H1 (cell line): ENCODE data around the gene UBE2E2. TPM values are rescaled to one million over a fixed set of nuclear protein-coding genes. Genes with fewer than 3 reads are reported as not detected.
A peak's percentile ranks its signal among the peaks of the same experiment; 100 is the strongest.

Experiments
- CTCF ChIA-PET: fragments of 300-600 bp; sonication (Branson Sonifier 250); formaldehyde crosslinking; loops from one replicate; lab custom pipeline; 2021; ENCODE audit not compliant: partially characterized antibody; lab: Charles Lee
- POLR2A ChIA-PET: fragments of 300-600 bp; sonication (Branson Sonifier 250); formaldehyde crosslinking; loops from one replicate; lab custom pipeline; 2021; ENCODE audit warnings: inconsistent platforms; ENCODE audit not compliant: partially characterized antibody; lab: Charles Lee
- DNase-seq, 2 experiments: peaks; one replicate each; pipeline versions ENCODE4 v3.0.0 to v3.0.0-alpha.2; 2010 to 2022; ENCODE audit warnings: low spot score in 2 of 2, low read depth in 1 of 2, mixed read lengths in 1 of 2
- FAIRE-seq: peaks from 2 replicates; lab custom pipeline; 2011; peaks lifted over from hg19 to GRCh38; lab: Jason Lieb, UNC
- H2AFZ ChIP-seq: 2 replicates; pipeline ENCODE4 v1.8.1; 2012; ENCODE audit warnings: low read length, inconsistent platforms
- H2AK5ac ChIP-seq: 2 replicates; pipeline ENCODE4 v1.6.1; 2013; ENCODE audit warnings: low read depth, low read length
- H2BK120ac ChIP-seq: replicated peaks from 2 replicates; pipeline ENCODE3; 2013; ENCODE audit warnings: low read depth, low read length, inconsistent platforms
- H2BK12ac ChIP-seq: 2 replicates; pipeline ENCODE4 v1.6.1; 2013; ENCODE audit warnings: low read depth, low read length
- H2BK15ac ChIP-seq: 2 replicates; pipeline ENCODE4 v1.6.1; 2013; ENCODE audit warnings: low read length
- H2BK20ac ChIP-seq: 2 replicates; pipeline ENCODE4 v1.6.1; 2013; ENCODE audit warnings: low read length
- H2BK5ac ChIP-seq: 2 replicates; pipeline ENCODE4 v1.6.1; 2013; ENCODE audit warnings: low read depth, low read length
- H3K14ac ChIP-seq: 2 replicates; pipeline ENCODE4 v1.6.1; 2013; ENCODE audit warnings: inconsistent platforms; ENCODE audit not compliant: insufficient read length
- H3K18ac ChIP-seq: 2 replicates; pipeline ENCODE4 v1.6.1; 2013; ENCODE audit warnings: low read length; ENCODE audit errors: extremely low read depth
- H3K23ac ChIP-seq: 2 replicates; pipeline ENCODE4 v1.6.1; 2013; ENCODE audit warnings: inconsistent platforms; ENCODE audit not compliant: insufficient read length
- H3K23me2 ChIP-seq: 2 replicates; pipeline ENCODE4 v1.6.1; 2013; ENCODE audit warnings: low read depth, low read length
- H3K27ac ChIP-seq: 2 replicates; pipeline ENCODE4 v1.6.1; 2011; ENCODE audit warnings: low read depth, low read length, inconsistent platforms
- H3K27me3 ChIP-seq, 4 experiments: replicated peaks in 1 of 4; 1 replicate in 1 of 4; 2 replicates in 3 of 4; pipeline versions ENCODE4 v1.6.1 to v1.8.1; 2011 to 2013; ENCODE audit warnings: low read length in 3 of 4, mild to moderate bottlenecking in 3 of 4, inconsistent platforms in 2 of 4, mixed read lengths in 2 of 4, moderate library complexity in 1 of 4; ENCODE audit not compliant: control insufficient read depth in 3 of 4, insufficient read depth in 3 of 4; ENCODE audit errors: extremely low read depth in 1 of 4
- H3K36me3 ChIP-seq, 4 experiments: 2 replicates each; pipeline versions ENCODE4 v1.6.1 to v1.8.1; 2011 to 2013; ENCODE audit warnings: mild to moderate bottlenecking in 4 of 4, low read length in 3 of 4, moderate library complexity in 2 of 4, control low read depth in 1 of 4, inconsistent platforms in 1 of 4; ENCODE audit not compliant: insufficient read depth in 4 of 4, control insufficient read depth in 2 of 4
- H3K4ac ChIP-seq: replicated peaks from 2 replicates; pipeline ENCODE3; 2013; ENCODE audit warnings: low read length, low read depth, mixed read lengths, inconsistent platforms; ENCODE audit not compliant: insufficient read length
- H3K4me1 ChIP-seq, 4 experiments: replicated peaks in 1 of 4; 1 replicate in 1 of 4; 2 replicates in 3 of 4; pipeline versions ENCODE4 v1.6.1 to v1.8.1; 2011 to 2013; ENCODE audit warnings: low read length in 3 of 4, inconsistent platforms in 2 of 4, mixed read lengths in 1 of 4; ENCODE audit not compliant: insufficient read depth in 4 of 4, control insufficient read depth in 3 of 4
- H3K4me2 ChIP-seq, 2 experiments: 2 replicates each; pipeline versions ENCODE4 v1.6.1 to v1.8.1; 2011 to 2013; ENCODE audit warnings: low read depth in 2 of 2, low read length in 2 of 2, control low read depth in 1 of 2, inconsistent platforms in 1 of 2, mild to moderate bottlenecking in 1 of 2; ENCODE audit not compliant: insufficient read depth in 1 of 2
- H3K4me3 ChIP-seq, 4 experiments: fragments of 200-600, 300-600 bp in 1 of 4; sonication (generic), shearing (Covaris generic), sonication (Bioruptor Twin) in 1 of 4; 2 replicates each; pipeline versions ENCODE4 v1.5.1 to v1.8.1; 2011 to 2016; ENCODE audit warnings: low read length in 4 of 4, low read depth in 3 of 4, control low read depth in 2 of 4, inconsistent platforms in 2 of 4, mild to moderate bottlenecking in 2 of 4, mixed read lengths in 1 of 4, moderate library complexity in 1 of 4; ENCODE audit not compliant: insufficient read depth in 2 of 4; ENCODE audit errors: extremely low read depth in 1 of 4
- H3K56ac ChIP-seq: replicated peaks from 2 replicates; pipeline ENCODE3; 2013; ENCODE audit warnings: low read depth, mild to moderate bottlenecking, mixed read lengths, low read length, inconsistent platforms; ENCODE audit not compliant: insufficient read length
- H3K79me1 ChIP-seq: 2 replicates; pipeline ENCODE4 v1.6.1; 2013; ENCODE audit warnings: low read depth, low read length, control low read depth
- H3K79me2 ChIP-seq, 2 experiments: 2 replicates each; pipeline versions ENCODE4 v1.6.1 to v1.8.1; 2012 to 2013; ENCODE audit warnings: low read length in 2 of 2, mild to moderate bottlenecking in 2 of 2, inconsistent platforms in 1 of 2; ENCODE audit not compliant: insufficient read depth in 2 of 2, control insufficient read depth in 1 of 2
- H3K9ac ChIP-seq, 4 experiments: replicated peaks in 1 of 4; 1 replicate in 1 of 4; 2 replicates in 3 of 4; pipeline versions ENCODE4 v1.6.1 to v1.8.1; 2011 to 2013; ENCODE audit warnings: low read depth in 3 of 4, low read length in 3 of 4, control low read depth in 2 of 4, mild to moderate bottlenecking in 2 of 4, moderate library complexity in 2 of 4, inconsistent platforms in 1 of 4; ENCODE audit errors: extremely low read depth in 1 of 4
- H3K9me3 ChIP-seq, 2 experiments: 2 replicates each; pipeline versions ENCODE4 v1.6.1 to v1.8.1; 2012 to 2013; ENCODE audit warnings: mild to moderate bottlenecking in 2 of 2, moderate library complexity in 2 of 2, control low read depth in 1 of 2, inconsistent platforms in 1 of 2, low read depth in 1 of 2, low read length in 1 of 2, mixed read lengths in 1 of 2; ENCODE audit not compliant: insufficient read depth in 2 of 2
- H4K20me1 ChIP-seq, 2 experiments: replicated peaks in 1 of 2; 2 replicates each; pipeline versions ENCODE3 to v1.8.1; 2011 to 2013; ENCODE audit warnings: inconsistent platforms in 2 of 2, low read length in 2 of 2, mild to moderate bottlenecking in 1 of 2; ENCODE audit not compliant: insufficient read depth in 2 of 2, control insufficient read depth in 1 of 2
- H4K5ac ChIP-seq: 2 replicates; pipeline ENCODE4 v1.6.1; 2013; ENCODE audit warnings: low read length, low read depth, mixed read lengths, inconsistent platforms; ENCODE audit not compliant: insufficient read length
- H4K8ac ChIP-seq: 2 replicates; pipeline ENCODE4 v1.8.0; 2013; ENCODE audit warnings: mild to moderate bottlenecking, moderate library complexity, low read length, inconsistent platforms; ENCODE audit not compliant: insufficient read depth; ENCODE audit errors: extremely low read depth
- H4K91ac ChIP-seq: replicated peaks from 2 replicates; pipeline ENCODE3; 2013; ENCODE audit warnings: low read length, mixed read lengths, inconsistent platforms; ENCODE audit not compliant: insufficient read length
- GABPA ChIP-seq: IDR thresholded peaks from 2 replicates; pipeline ENCODE4 v1.6.1; 2011; ENCODE audit warnings: mild to moderate bottlenecking, low read length, moderate library complexity, borderline replicate concordance; ENCODE audit not compliant: insufficient read depth
- JUND ChIP-seq: IDR thresholded peaks from 2 replicates; pipeline ENCODE4 v1.6.1; 2011; ENCODE audit warnings: mild to moderate bottlenecking, improper control_type of control experiment, low read length
- RAD21 ChIP-seq, 2 experiments: IDR thresholded peaks in 1 of 2; conservative IDR thresholded peaks in 1 of 2; 2 replicates each; pipeline ENCODE4 v1.6.1; 2011; ENCODE audit warnings: low read depth in 2 of 2, low read length in 2 of 2, improper control_type of control experiment in 1 of 2, inconsistent platforms in 1 of 2, mild to moderate bottlenecking in 1 of 2, moderate library complexity in 1 of 2
- RNF2 ChIP-seq: fragments of 200-900, 300-1000 bp; sonication (generic); IDR thresholded peaks from 2 replicates; pipeline ENCODE4 v1.7.1; 2016; ENCODE audit warnings: borderline replicate concordance, low read depth, mild to moderate bottlenecking, antibody characterized with exemption, low read length; ENCODE audit not compliant: poor library complexity, severe bottlenecking; ENCODE audit errors: missing control alignments
- SAP30 ChIP-seq: fragments of 300-600 bp; sonication (generic); IDR thresholded peaks from 2 replicates; pipeline ENCODE4 v1.7.1; 2012; ENCODE audit warnings: low read length, moderate library complexity, mild to moderate bottlenecking, inconsistent platforms; ENCODE audit not compliant: insufficient read depth, insufficient replicate concordance
- TAF7 ChIP-seq: optimal IDR thresholded peaks from 2 replicates; pipeline ENCODE3; 2011; ENCODE audit warnings: low read depth, mild to moderate bottlenecking, inconsistent platforms, low read length, moderate library complexity, borderline replicate concordance
- TCF12 ChIP-seq: IDR thresholded peaks from 2 replicates; pipeline ENCODE4 v1.6.1; 2011; ENCODE audit warnings: low read depth, mild to moderate bottlenecking, low read length
- YY1 ChIP-seq: IDR thresholded peaks from 2 replicates; pipeline ENCODE4 v1.6.1; 2011; ENCODE audit warnings: low read depth, mild to moderate bottlenecking, low read length
- ZNF274 ChIP-seq: IDR thresholded peaks from 2 replicates; pipeline ENCODE4 v1.7.0; 2012; ENCODE audit warnings: low read length, borderline replicate concordance; ENCODE audit errors: extremely low read depth
- WGBS, 2 experiments: shearing (Covaris generic) in 1 of 2; methylation state at CpG; one replicate each; pipeline versions ENCODE4 v1.1.6 to v1.1.7; 2013 to 2015; ENCODE audit warnings: low lambda C conversion rate in 2 of 2, mixed read lengths in 2 of 2, inconsistent platforms in 1 of 2, low coverage in 1 of 2, missing lambda C conversion rate in 1 of 2; ENCODE audit not compliant: insufficient replicate concordance in 2 of 2, insufficient coverage in 1 of 2, insufficient read length in 1 of 2; ENCODE audit errors: extremely low coverage in 1 of 2, missing lambda C conversion rate in 1 of 2; 5-methylcytosine and 5-hydroxymethylcytosine counted together
- polyA plus RNA-seq, 7 experiments: library from polyadenylated mRNA; depleted of rRNA in 3 of 7; stranded (reverse) in 5 of 7; unstranded in 2 of 7; fragments of >200 nt in 5 of 7; fragments of 200-250 nt in 2 of 7; gene quantifications; 1 replicate in 5 of 7; 2 replicates in 1 of 7; 4 replicates in 1 of 7; pipeline versions ENCODE4 v1.2.1 to v1.2.3, GENCODE V29; 2011 to 2013; ENCODE audit warnings: missing spikeins in 2 of 7, mixed read lengths in 2 of 7
- total RNA-seq: library from RNA; stranded (reverse); fragmentation: NEBNext Ultra II Directional; extraction: Animal tissue kit (Norgen Biotek cat#: 25700); gene quantifications from 2 replicates; pipeline ENCODE4 v1.2.1, GENCODE V29; 2021
- TF ChIP-seq, protein P1 (sequence below), 3 experiments: IDR thresholded peaks; 1 replicate in 2 of 3; 2 replicates in 1 of 3; pipeline versions ENCODE4 v1.5.1 to v1.6.1; 2011; ENCODE audit warnings: low read length in 3 of 3, mild to moderate bottlenecking in 3 of 3, inconsistent platforms in 2 of 3, low read depth in 1 of 3, moderate library complexity in 1 of 3; ENCODE audit not compliant: insufficient read depth in 1 of 3; ENCODE audit errors: control extremely low read depth in 1 of 3

The UBE2E2 gene
- total and polyA plus RNA-seq, 2 of the 8 experiments (the other 6 are each of a cell fraction or from before 2014, with no cell fraction given) = 57.6 to 70.6 TPM

GRCh38 chr3:23540600-23540999 is 337.5 kb downstream of the UBE2E2 start:
- Histone ChIP-seq H3K27ac (no peak overlapping the region), H3K4ac (no peak overlapping the region), H2BK15ac (no peak overlapping the region), H2BK120ac (no peak overlapping the region), H4K5ac (no peak overlapping the region), H2BK20ac (no peak overlapping the region), H3K9me3 (no peaks in the 10 kb centered on the region), H3K79me2 (no peaks in the 10 kb centered on the region), H3K23ac (no peak overlapping the region), H3K79me1 (no peaks in the 10 kb centered on the region), H3K27me3 (no peaks in the 10 kb centered on the region), H3K4me3 (no peak overlapping the region), H2BK12ac (no peak overlapping the region), H2AFZ (no peak overlapping the region), H2AK5ac (no peak overlapping the region), H4K8ac (no peak overlapping the region; the same call in 1 of the 2 replicates), H3K36me3 (no peaks in the 10 kb centered on the region), H3K56ac (no peak overlapping the region), H4K91ac (no peak overlapping the region), H3K4me1 (peaks cover 0 to 15% (median 2%) of the 10 kb centered on the region in 4 experiments; a peak in 4 of 7 replicates), H2BK5ac (no peak overlapping the region), H3K14ac (no peak overlapping the region), H3K4me2 (no peak overlapping the region), H3K9ac (no peak overlapping the region), H3K18ac (no peak overlapping the region), H3K23me2 (no peaks in the 10 kb centered on the region), H4K20me1 (no peaks in the 10 kb centered on the region)
- DNase-seq = no peak
- ChIA-PET POLR2A (interaction anchor here (0.8 kb wide), 1 partner anchor 316 kb away, joined by 3 read pairs; no protein-coding TSS in a partner anchor), CTCF (interaction anchor here (0.7 to 1.2 kb wide), 2 partner anchors 11 to 29 kb away, joined by 3 read pairs; no protein-coding TSS in a partner anchor)
- 84% methylated on average over 4 of the region's 4 CpGs; no CpG with 5 or more reads in 1 of the 2 experiments for WGBS, 2 experiments
- no peak for FAIRE-seq
- no peak for TF ChIP-seq SAP30
- TF ChIP-seq RNF2 = no peak
- TF ChIP-seq, protein P1, sequence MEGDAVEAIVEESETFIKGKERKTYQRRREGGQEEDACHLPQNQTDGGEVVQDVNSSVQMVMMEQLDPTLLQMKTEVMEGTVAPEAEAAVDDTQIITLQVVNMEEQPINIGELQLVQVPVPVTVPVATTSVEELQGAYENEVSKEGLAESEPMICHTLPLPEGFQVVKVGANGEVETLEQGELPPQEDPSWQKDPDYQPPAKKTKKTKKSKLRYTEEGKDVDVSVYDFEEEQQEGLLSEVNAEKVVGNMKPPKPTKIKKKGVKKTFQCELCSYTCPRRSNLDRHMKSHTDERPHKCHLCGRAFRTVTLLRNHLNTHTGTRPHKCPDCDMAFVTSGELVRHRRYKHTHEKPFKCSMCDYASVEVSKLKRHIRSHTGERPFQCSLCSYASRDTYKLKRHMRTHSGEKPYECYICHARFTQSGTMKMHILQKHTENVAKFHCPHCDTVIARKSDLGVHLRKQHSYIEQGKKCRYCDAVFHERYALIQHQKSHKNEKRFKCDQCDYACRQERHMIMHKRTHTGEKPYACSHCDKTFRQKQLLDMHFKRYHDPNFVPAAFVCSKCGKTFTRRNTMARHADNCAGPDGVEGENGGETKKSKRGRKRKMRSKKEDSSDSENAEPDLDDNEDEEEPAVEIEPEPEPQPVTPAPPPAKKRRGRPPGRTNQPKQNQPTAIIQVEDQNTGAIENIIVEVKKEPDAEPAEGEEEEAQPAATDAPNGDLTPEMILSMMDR (IDR thresholded peaks at IDR 0.05; ENCODE audit: control extremely low read depth in 1 of 3, insufficient read depth in 1 of 3, low read depth in 1 of 3, low read length in 3 of 3) = peak in 1 of 3 experiments; percentile 13; a peak in 1 of 4 replicates
- no peak for TF ChIP-seq ZNF274
- no peak for TF ChIP-seq TAF7
- no peak for TF ChIP-seq YY1
- no peak for TF ChIP-seq GABPA
- no peak for TF ChIP-seq JUND
- peak in 1 of 2 experiments; percentile 24; a peak in 1 of 4 replicates for TF ChIP-seq RAD21 (IDR thresholded peaks at IDR 0.05 in 1 of 2, conservative IDR thresholded peaks at IDR 0.05 in 1 of 2; ENCODE audit: low read depth in 2 of 2, low read length in 2 of 2)
- TF ChIP-seq TCF12 = no peak
